GM13977 (cell line): Measurements from ENCODE around the gene CEP162.

ENCODE experiments used
- DNase-seq: peaks from one replicate; pipeline ENCODE4 v3.0.0; 2012; ENCODE audit warnings: low spot score
- CTCF ChIP-seq: IDR thresholded peaks from 2 replicates; pipeline ENCODE4 v1.5.1; 2012; ENCODE audit warnings: mild to moderate bottlenecking, control low read depth; ENCODE audit not compliant: insufficient read depth; ENCODE audit errors: extremely low read depth, missing control alignments
- in situ Hi-C: fragments of 300-500 bp; cut with MboI; formaldehyde crosslinking; loops from one replicate; pipeline ENCODE4 v1.12.0; 2022; ENCODE audit warnings: low sequenced_read_pairs, low pct_unique_long_range_greater_than_20kb, mixed read lengths, inconsistent platforms; ENCODE audit not compliant: unreplicated experiment

Gene CEP162

GRCh38 chr6:84269947-84270733, 42.7 kb upstream of the CEP162 start:
- in situ Hi-C loops: loop anchor here (25.0 kb wide), 1 partner anchor 142 kb away; no protein-coding TSS in a partner anchor
- no peak for DNase-seq
- TF ChIP-seq CTCF: no peak

- in situ Hi-C loops: loop anchor here (25.0 kb wide), 1 partner anchor 144 kb away; no protein-coding TSS in a partner anchor
- no peak for DNase-seq
- no peak for TF ChIP-seq CTCF
Observed at GRCh38 chr6:84268781-84269180, 41.3 kb upstream of the CEP162 start.

GRCh38 chr6:84263557-84263956, 36.1 kb upstream of the CEP162 start:
- no peak for DNase-seq
- in situ Hi-C loops: loop anchor here (25.0 kb wide), 1 partner anchor 149 kb away; no protein-coding TSS in a partner anchor
- no peak for TF ChIP-seq CTCF

GRCh38 chr6:84260926-84261325, 33.5 kb upstream of the CEP162 start:
- no peak for DNase-seq
- in situ Hi-C loops: loop anchor here (25.0 kb wide), 1 partner anchor 151 kb away; no protein-coding TSS in a partner anchor
- no peak for TF ChIP-seq CTCF

GRCh38 chr6:84260196-84260595, 32.8 kb upstream of the CEP162 start:
- DNase-seq: no peak
- TF ChIP-seq CTCF: no peak
- in situ Hi-C loops: loop anchor here (25.0 kb wide), 1 partner anchor 152 kb away; no protein-coding TSS in a partner anchor

- in situ Hi-C loops: loop anchor here (25.0 kb wide), 1 partner anchor 153 kb away; no protein-coding TSS in a partner anchor
Observed at GRCh38 chr6:84258866-84259265, 31.4 kb upstream of the CEP162 start.

More at GRCh38 chr6:84258866-84259265, 31.4 kb upstream of the CEP162 start:
- TF ChIP-seq CTCF: no peak
- DNase-seq: no peak
